SH-SY5Y (cell line): Measurements from ENCODE around the gene PRRT1B.

Experiments used
- GATA2 ChIP-seq: IDR thresholded peaks from 2 replicates; pipeline ENCODE4 v1.6.1; 2011; ENCODE audit warnings: mild to moderate bottlenecking, low read depth, low read length
- GATA3 ChIP-seq: IDR thresholded peaks from 2 replicates; pipeline ENCODE4 v1.6.1; 2011; ENCODE audit warnings: low read depth, mild to moderate bottlenecking, low read length, moderate library complexity

- TF ChIP-seq GATA2 (no peak), GATA3 (no peak)
These were observed 17.1 kb upstream of the PRRT1B start for GRCh38 chr9:131528186-131528585.
